ENCODE data around the gene YJEFN3.
A peak's percentile ranks its signal among the peaks of the same experiment; 100 is the strongest.

YJEFN3 gene

GRCh38 chr19:19554074-19555023 is 25.6 kb downstream of the YJEFN3 start:
- H3K4me3 ChIP-seq (ENCODE audit: low read depth, low read length), result no peak overlapping the region
- peak; percentile 59 for TF ChIP-seq CTCF (IDR thresholded peaks at IDR 0.05; ENCODE audit: low read depth, low read length)

- no peak for TF ChIP-seq CTCF (IDR thresholded peaks at IDR 0.05; ENCODE audit: low read depth, low read length)
- no peak overlapping the region for H3K4me3 ChIP-seq (ENCODE audit: low read depth, low read length)
These were observed 29.3 kb downstream of the YJEFN3 start for GRCh38 chr19:19558055-19558454.

DNA sequence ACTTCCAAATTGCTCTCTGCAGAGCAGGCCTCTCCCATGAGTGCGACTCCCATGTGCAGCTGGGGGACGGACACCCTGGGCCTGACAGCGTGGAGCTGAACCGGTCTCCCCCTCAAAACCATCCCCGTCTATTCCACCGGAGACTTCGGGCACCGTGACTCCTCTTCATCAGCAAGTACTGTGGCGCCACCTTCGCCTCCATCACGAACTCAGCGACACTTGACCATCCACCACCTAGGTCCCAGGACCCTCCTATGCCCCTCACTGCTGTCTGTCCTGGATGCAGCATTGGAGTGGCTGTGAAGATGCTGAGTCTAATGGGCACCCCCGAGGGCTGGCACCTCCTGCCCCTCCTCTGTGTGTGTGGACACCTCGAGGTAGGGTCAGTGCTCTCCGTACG is 29.9 kb downstream of the YJEFN3 start:
- no peak for TF ChIP-seq CTCF (IDR thresholded peaks at IDR 0.05; ENCODE audit: low read depth, low read length)
- no peak overlapping the region for H3K4me3 ChIP-seq (ENCODE audit: low read depth, low read length)

DNA sequence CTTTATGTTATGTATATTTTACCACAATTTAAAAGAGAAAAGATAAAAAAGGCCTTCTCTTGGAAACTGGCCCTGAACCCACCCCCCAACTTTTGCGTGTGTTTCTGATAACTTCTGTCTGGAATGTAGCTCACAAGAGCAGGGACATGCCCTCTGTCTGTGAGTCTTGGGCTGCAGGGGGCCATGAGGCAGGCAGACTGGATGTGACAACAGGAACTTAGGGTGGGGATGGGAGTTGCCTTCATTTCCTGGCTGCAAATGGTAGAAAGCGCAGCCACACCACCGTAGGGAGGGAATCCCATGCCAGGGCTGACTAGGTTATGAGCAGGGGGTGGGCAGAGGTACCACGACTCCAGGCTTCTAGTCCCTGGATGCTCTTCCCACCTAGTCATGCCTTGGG is 31.2 kb downstream of the YJEFN3 start:
- H3K4me3 ChIP-seq (ENCODE audit: low read depth, low read length), result no peak overlapping the region
- no peak for TF ChIP-seq CTCF (IDR thresholded peaks at IDR 0.05; ENCODE audit: low read depth, low read length)

DNA sequence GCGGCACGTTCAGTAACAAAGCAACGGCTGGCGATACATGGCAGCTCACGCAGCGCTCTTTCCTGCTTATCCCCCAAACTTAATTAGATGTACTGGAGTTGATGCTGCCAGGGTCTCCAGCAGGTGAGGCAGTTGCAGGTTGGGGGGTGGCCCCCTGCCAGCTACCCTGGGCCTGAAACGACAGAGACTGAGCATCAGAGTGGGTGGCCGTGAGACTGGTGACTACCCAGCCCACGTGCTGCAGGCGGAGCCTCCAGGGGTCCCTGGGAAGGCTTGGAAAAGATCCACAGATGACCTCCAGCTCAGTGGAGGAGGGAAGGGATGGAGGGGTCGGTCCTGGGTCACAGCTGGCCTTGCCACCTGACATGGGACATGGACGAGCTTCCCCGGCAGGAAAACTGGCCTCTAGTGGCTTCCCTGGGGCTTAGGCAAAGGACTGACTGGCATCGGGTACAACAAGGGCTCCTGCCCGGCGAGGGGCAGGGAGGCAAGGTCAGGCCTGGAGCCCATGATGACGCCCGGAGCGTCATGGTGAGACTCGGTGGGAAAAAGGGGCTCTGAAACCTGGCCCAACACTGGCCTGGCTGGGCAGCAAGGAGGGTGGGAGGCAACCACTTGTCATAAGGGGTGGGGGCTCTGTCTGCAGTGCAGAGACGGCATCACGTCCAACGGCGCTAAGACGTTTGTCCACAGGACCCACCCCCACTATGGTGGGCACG is 33.4 kb downstream of the YJEFN3 start:
- H3K4me3 ChIP-seq (ENCODE audit: low read depth, low read length), result no peak overlapping the region
- no peak for TF ChIP-seq CTCF (IDR thresholded peaks at IDR 0.05; ENCODE audit: low read depth, low read length)

GRCh38 chr19:19562665-19563347 is 34.1 kb downstream of the YJEFN3 start:
- H3K4me3 ChIP-seq (ENCODE audit: low read depth, low read length), result no peak overlapping the region
- no peak for TF ChIP-seq CTCF (IDR thresholded peaks at IDR 0.05; ENCODE audit: low read depth, low read length)
